Left forelimb (tissue), 1 donor: ENCODE results near the gene EXOC4.
"Not testable (repeated sequence)": the region's sequence is repeated elsewhere in the genome, so short reads cannot be mapped to it uniquely, and the experiment has no call there.

Source experiments
- DNase-seq: peaks from one replicate; pipeline ENCODE4 v3.0.0-alpha.2; 2018; ENCODE audit warnings: low spot score

EXOC4 gene

DNA sequence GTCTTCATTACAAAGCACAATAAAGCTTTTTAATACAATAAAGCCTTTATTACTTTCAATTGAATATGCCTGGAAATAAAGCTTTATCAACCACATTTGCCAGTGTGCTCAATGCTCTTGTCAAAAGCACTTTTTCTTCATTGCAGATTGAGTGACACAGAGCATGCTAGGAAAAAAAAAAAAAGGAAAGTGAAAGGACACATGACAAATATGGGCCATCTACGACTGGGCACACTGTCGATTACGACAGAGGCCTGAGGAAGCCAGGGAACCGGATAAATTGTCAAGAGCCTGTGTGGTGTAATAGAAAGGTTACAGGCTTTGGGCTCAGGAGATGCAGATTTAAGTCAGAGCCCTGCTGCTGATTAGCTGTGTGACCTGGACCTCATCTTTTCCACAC lies 789.4 kb downstream of the EXOC4 start:
- no peak for DNase-seq

DNA sequence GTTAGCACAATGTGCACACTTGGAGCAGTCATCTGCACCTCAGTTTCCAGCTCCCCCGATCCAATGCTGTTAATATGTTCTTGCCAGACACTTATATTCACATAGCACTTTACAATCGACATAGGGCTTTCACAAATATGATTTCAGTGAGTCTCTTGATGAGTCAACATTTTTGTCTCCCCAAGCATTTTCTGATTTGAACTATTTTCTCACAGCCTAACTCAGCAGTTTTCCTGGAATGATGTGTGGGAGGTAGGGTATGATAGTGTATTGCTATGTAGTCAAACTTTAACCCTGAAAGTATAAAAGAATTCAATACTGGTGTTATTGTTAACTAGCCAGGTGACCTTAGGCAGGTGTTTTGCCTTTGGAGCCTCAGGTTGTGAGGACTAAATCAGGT lies 791.8 kb downstream of the EXOC4 start:
- no peak for DNase-seq

DNA sequence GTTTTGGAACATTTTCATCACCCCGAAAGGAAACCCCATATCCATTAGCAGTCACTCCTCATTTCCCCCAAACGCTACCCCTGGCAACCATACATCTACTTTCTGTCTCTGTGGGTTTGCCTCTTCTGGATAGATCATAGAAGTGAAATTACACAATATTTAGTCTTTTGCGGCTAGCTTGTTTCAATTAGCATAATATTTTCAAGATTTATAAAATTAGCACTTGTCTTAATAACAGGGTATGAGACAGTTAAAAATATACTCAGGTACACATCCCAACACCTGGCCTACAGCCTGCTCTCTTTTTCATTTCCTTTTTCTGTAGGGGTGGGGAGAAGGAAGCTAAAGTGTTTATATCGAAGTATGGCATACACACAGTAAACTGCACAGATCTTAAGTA lies 792.8 kb downstream of the EXOC4 start:
- no peak for DNase-seq

DNA sequence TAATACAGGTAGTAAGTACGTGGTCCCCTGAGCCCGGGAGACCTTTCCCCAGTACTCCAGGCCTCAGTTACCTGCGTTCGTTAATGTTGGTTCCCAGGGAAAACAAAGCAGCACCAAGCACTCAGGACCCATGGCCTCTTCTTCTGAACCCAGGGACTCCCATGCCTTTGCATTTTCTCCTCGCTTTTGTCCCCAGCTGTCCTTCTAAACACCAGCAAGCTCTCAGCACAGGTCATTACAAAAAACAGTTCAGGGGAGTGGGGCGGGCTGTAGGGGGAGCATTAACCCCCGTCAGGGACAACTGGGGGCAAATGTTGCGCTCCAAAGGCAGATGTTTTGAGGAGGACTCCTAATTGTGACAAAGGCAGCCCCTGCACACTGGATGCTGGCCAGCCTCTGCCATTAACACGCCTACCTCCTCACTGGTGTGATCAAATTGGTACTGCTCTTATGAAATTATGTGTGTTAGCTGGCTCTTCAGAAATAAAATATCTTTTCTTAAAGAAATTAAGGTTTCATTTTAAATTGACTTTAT lies 793.8 kb downstream of the EXOC4 start:
- DNase-seq = no peak

DNA sequence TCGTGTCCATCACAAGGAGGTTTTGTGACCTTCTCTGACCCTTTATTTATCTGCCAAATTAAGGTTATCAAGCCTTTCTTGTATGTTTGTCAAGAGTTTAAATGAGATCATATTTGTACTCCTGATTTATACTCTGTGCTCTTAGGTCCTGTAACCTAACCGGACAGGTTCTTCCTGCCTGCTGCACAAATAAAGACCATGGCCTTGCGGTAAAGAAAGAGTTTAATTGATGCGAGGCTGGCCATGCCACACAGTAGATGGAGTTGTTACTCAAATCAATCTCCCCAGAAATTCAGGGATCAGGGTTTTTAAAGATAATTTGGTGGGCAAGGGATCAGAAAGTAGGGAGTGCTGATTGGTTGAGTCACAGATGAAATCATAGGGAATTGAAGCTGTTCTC lies 794.8 kb downstream of the EXOC4 start:
- DNase-seq = no peak

DNA sequence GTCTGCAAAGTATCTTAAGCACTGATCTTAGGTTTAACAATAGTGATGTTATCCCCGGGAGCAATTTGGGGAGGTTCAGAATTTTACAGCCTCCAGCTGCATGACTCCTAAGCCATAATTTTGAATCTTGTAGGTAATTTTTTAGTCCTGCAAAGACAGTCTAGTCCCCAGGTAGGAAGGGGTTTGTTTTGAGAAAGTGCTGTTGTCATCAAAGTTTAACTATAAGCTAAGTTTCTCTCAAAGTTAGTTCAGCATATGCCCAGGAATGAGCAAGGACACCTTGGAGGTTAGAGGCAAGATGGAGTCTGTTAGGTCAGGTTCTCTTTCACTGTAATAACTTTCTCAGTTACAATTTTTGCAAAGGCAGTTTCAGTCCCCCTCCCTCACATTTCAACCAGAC lies 795.3 kb downstream of the EXOC4 start:
- DNase-seq = no peak

DNA sequence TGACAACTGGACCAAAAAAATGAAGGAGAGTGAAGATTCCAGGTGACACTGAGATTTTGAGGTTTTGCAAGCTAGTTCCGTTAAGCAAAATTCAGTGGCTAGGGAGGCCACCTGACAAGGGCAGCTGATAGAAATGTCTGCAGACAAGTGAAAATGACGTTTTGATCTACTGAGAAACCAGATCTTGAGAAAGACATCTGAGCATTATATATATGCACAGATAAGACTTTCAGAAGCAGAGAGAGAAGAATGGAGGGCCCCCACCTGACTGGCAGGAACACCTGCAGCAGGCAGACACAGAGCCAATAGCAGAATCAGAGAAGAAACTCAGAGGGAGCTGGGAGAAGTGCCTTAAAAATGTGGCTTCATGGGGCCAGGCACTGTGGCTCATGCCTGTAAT lies 798.1 kb downstream of the EXOC4 start:
- DNase-seq = no peak

DNA sequence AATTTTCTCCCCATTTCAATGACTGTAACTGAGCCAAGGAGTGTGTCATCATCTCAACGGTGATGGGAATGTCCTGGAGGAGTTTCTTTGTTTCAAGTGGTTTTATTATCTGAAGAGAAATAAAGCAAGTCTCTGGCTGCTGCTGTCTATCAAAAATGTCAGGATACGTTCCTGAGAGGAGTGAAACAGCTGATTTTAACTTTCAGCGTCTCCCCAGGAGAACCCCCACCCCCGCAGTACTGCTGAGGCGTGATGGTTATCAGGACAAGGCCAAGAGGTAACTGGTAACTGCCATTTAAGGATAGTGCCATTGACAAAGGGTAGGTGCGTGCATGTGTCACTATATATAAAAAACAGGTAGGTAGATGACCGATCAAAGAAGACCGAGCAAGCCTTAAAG lies 803.9 kb downstream of the EXOC4 start:
- DNase-seq = no peak

DNA sequence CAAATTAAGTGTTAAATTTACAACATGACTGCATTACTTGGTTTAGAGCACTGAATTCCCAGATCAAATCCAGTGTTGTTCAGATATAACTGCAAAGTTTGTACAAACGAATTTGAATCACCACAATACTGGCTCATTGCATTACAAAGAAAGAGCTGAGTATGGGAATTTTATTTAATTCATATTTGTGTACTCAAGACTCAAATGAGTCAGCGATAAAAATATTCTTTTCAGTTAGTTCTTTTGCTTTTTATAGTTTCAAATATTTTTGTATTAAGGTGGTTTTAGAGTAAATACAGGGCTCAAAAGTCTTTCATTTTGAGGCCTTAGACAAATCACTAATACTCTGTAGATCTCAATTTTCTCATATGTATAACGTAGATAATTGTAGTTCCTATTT lies 805.6 kb downstream of the EXOC4 start:
- DNase-seq = no peak

DNA sequence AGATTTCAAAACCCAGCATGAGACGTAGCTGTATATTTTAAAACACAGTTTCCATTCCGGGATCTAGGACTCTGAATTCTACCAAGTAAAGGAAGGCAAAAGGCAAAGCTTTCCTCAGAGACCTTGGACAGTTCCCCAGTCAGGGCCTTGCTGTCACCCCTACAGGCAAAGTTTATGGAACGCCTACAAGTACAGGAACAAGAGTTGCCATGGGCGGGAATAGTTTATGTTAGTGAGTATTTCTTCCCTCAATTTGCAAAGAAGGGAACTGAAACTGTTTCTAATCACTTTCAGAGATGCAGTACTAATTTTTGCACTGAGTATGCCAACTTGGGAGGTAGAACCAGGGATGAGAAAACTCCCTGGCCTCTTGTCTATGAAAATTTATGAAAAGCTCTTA lies 806.1 kb downstream of the EXOC4 start:
- no peak for DNase-seq

DNA sequence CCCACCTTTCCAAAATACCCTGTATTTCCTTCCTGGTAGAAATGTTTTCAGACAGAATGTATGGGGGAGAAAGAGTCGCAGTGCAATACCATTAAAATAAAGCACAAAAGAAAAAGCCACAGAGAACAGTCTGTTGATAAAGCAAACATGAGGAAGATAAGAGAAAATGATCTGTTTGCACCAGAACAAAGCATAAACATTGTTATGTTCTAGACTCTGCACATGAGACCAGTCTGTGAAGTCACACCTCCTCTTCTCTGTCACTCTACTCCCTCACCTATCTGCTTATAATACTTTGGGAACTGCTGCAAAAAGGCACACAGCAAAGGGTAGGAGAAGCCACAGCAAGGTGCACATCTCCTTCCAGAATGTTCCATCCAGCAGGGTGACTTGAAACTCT lies 807.0 kb downstream of the EXOC4 start:
- DNase-seq = no peak

DNA sequence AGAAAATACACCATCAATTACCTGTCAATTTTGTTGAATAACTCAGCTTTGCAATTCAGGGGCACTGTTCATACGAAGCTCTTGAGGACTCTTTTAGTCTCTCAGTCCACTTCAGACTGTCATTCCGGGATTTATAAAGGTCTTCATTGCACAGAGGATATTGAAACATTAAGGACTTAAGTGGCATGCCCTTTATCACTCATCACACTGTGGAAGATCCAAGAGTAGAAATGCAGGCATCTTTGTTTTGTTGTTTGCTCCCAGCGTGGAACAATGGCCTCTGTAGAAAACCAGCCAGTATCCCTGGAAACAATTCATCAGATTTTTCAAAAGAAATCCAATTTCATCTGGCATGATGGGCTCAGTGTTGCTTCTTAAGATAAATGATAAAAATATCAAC lies 808.0 kb downstream of the EXOC4 start:
- DNase-seq = no peak

DNA sequence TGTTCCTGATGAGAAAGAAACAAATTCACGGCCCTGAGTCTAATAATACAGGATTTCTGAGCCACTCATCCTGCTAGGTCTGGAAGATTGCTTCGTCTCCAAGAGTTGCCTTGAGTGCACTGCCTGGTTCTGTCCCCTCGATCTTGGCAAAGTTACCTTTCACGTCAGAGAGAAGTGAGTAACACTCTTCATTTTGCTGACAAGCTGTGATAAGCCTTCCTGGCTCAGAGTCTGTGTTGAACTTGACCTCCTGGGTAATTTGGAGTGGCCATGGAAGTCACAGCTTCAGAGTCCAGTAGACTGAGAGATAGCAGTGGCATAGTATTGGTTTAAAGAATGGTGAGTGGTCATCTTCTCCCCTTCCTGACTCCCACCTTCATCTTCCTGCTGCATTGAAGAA lies 809.6 kb downstream of the EXOC4 start:
- no peak for DNase-seq

DNA sequence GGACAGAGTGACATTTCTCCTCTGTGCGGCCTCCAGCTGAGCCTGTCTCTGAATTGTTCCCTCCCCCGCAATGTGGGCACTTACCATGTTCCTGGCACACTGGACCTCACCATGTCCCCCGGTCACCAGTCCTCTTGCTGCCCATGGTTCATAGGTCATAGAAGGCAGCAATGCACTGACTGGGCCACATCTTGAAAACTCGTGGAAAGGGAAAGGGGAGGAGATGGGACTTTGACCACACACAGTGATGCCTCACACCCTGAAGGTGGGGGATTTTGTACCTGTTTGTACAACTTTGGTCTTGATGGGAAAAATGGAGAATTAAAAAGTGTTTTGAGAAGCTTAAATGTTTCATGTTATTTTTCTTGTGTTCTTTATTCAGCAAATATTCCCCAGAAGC lies 812.5 kb downstream of the EXOC4 start:
- DNase-seq = no peak

DNA sequence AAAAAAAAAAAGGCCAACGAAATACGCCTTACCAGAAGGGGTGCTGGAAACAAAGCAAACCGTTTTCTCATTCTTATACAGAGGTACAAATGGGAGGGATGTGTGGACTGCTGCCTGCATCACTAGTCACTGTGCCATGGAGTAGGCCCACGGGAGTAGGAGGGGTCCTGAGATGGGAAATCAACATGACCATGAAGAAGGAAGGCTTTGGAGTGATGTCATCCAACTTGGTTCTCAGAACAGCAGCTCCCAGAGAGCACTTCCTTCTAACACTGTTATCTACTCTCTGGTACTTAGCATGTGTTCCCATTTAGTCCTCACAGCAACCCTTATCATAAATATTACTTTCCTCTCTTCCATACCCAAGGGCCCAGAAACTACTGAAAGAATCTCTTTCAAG lies 814.3 kb downstream of the EXOC4 start:
- no peak for DNase-seq

DNA sequence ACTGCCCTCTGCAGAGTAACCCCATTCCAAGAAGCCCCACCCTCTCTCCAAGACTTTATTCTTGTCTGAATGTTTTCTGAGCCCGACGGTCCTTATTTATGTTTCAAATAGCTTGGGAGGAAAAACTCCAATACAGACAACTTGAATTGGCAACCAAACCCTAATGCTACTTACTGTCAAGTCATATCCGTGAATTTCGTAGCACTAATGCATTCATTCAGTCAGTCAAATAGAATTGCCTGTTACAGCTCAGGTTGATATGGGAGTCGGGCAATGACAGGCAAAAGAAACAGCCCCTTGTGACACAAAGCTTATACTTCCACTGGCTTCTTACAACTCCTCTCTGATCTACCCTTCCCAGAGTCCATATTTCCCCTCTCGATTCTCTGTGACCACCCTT lies 815.8 kb downstream of the EXOC4 start:
- no peak for DNase-seq

DNA sequence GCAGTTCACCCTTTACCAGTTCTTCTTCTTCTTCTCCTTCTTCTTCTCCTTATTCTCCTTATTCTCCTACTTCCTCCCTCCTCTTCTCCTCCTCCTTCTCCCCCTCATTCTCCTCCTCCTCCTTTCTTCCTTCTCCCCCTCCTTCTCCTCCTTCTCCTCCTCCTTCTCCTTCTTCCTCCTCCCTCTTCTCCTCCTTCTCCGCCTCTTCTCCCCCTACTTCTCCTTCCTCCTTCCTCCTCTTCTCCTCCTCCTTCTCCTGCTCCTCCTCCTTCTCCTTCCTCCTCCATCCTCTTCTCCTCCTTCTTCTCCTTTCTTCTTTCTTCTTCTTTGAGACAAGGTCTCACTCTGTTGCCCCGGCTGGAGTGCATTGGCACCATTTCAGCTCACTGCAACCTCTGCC lies 816.3 kb downstream of the EXOC4 start:
- DNase-seq = no peak

DNA sequence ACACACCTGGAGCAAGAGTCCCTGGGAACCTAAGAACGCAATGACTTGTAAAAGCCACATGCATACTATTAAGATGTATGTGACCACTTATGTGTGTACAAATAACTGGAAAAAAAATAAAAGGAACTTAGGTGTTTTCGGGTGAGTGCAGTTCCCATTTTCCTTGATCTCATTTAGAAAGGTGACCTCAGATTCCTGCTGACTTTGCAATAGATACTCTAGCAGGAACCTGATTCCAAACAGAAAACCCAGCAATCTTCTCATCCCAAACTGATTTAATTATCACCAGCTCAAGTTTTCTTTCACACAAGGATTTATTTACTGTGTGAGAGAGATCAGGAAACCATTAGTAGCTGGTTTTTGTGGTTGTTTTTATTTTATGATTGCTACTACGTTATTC lies 817.8 kb downstream of the EXOC4 start:
- no peak for DNase-seq

DNA sequence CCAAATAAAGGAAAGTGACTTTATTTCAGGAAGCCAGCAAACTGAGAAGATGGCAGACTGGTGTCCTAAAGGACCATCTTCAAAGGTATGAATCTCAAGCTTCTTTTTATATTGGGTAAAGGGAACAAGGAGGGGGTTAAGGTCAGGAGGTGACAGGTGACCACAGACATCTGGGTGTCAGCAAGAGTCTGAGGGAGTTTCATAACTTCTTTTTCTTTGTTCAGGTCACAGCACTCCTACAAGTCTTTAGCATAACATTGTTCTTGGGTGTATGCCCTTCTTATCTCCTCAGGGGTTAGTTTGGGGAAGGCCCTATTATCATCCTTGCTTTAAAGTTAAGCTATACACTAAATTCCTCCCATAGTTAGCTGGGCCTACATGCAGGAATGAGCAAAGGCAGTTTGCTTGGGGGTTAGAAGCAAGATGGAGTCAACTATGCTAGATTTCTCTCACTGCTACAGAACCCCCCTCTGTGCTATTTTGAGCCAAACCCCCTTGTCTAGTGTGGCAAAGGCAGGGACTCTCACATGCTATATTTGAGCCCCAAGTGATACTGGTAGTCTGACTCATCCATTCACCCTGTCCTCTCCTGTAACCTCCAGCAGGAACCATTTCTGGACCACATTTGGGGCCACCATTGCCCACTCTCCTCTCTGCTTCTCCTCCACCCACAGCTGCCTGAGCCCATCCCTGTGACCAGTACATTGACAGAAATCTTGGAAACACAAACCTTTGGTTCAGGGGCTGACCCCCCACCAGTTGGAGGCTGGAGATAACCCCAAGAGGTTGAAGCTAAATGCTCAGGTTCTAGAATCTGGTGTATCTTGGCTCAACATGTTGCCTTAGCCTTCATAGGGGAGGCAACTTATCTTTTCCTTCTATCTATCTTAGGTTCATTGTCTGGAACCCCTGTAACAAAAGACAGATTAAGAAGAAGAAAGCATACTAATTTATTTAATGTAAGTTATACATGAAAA lies 818.8 kb downstream of the EXOC4 start:
- no peak for DNase-seq

DNA sequence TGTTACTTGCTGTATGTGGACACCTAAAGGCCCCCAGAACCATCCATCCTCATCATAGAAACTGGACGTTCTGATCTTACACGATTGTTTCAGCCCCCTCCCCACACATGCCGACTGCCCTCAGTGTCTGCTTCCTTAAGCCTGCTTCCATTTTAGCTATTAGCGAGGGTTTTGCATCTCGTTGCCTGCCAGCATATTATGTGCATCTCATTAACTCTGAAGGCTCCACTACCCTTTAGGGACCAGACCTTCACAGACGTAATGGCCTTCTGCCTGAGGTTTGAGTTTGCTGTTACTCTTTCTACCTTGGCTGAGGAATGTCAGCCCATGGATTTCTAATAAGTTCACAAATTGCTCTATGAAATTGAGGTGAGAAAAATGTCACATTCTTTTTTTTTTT lies 820.4 kb downstream of the EXOC4 start:
- DNase-seq = no peak

DNA sequence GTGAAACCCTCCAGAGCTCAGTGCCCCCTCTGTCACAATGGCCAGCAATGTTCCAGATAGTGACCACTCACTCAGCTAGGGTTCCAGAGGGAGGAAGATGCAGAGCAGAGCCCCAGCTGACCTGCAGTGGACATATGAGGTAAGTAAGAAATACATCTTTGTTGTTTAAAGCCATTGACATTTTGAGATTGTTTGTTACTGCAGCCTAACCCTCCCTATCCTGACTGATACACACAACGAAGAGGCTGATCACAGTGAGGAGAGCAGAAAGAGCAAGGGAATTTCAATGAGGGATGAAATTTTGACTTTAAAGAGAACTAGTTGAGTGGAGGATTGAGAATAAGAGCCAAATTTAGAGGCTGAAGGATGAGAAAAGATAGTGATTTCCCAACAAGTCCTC lies 822.9 kb downstream of the EXOC4 start:
- DNase-seq = no peak

DNA sequence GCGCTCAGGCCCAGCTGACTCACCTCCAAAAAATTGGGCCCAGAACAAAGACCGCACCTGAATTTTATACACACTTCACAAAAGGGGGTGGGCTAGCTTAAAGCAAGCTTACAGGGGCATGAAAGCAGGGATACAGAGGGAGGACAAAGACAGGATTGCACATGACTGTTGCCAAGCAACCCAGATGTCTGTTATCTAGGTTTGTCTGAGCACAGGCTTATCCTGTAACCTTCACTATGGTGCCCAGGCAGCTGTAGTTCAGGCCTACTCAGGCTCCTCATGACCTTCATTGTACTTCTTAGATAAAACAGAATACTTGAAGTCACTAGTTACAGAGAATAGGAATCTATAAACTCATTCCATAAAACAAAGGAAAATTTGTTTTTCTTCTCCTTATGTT lies 824.7 kb downstream of the EXOC4 start:
- not testable (repeated sequence) for DNase-seq

DNA sequence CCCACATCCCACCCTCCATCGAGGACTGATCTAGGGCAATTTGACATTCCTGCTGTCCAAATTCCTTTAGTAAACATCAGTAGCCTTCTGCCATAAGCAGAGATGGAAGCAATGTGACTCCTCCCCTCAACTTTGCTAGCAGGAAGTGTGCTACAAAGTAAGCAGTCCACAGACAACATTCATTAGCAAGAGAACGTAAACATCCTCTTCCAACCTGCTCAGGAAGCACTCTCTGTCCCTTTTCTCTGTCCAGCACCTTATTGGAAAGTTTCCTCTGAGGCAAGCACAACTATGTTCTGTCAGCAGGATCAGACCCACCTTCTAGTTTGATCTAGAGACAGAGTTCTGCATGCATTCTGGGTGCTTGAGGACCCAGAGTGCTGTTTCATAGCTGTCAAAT lies 826.1 kb downstream of the EXOC4 start:
- no peak for DNase-seq

DNA sequence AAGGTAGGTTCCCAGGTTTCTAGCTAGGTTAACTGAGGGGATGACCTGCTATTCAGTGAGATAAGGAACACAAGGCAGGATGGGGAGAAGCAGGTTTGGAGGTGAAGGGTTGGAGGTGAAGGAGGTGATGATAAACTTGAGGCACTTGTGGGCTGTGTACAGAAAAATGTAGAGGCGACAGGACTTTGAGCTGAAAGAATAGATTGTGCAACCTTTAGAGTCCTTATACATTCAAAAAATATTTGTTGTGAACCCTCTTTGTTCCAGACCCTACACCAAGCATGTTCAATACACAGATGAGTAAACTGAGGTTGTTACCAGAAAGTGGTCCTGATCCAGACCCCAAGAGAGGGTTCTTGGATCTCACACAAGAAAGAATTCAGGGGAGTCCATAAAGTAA lies 828.8 kb downstream of the EXOC4 start:
- DNase-seq = no peak
